Panc1 (cell line): ENCODE data around the gene PUDP.

Experiments
- POLR2AphosphoS5 ChIP-seq: IDR thresholded peaks from 2 replicates; pipeline ENCODE4 v1.6.1; 2012; ENCODE audit warnings: mild to moderate bottlenecking, low read depth, low read length, moderate library complexity
- SIN3A ChIP-seq: IDR thresholded peaks from 2 replicates; pipeline ENCODE4 v1.6.1; 2012; ENCODE audit warnings: low read depth, mild to moderate bottlenecking, low read length, moderate library complexity, borderline replicate concordance; ENCODE audit not compliant: insufficient read depth
- TF ChIP-seq, protein P1 (sequence below): fragments of 450-650 bp; IDR thresholded peaks from 2 replicates; pipeline ENCODE4 v1.5.1; 2017; ENCODE audit warnings: mild to moderate bottlenecking

- TF ChIP-seq, protein P1, sequence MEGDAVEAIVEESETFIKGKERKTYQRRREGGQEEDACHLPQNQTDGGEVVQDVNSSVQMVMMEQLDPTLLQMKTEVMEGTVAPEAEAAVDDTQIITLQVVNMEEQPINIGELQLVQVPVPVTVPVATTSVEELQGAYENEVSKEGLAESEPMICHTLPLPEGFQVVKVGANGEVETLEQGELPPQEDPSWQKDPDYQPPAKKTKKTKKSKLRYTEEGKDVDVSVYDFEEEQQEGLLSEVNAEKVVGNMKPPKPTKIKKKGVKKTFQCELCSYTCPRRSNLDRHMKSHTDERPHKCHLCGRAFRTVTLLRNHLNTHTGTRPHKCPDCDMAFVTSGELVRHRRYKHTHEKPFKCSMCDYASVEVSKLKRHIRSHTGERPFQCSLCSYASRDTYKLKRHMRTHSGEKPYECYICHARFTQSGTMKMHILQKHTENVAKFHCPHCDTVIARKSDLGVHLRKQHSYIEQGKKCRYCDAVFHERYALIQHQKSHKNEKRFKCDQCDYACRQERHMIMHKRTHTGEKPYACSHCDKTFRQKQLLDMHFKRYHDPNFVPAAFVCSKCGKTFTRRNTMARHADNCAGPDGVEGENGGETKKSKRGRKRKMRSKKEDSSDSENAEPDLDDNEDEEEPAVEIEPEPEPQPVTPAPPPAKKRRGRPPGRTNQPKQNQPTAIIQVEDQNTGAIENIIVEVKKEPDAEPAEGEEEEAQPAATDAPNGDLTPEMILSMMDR, result no peak
- TF ChIP-seq SIN3A (no peak), POLR2AphosphoS5 (no peak)
Measured at GRCh38 chrX:7091923-7092322, 56.0 kb downstream of the PUDP start.
